Measurements from ENCODE around the gene LHFPL2.
"Not testable (repeated sequence)": the region's sequence is repeated elsewhere in the genome, so short reads cannot be mapped to it uniquely, and the experiment has no call there.

Gene LHFPL2

GRCh38 chr5:78666975-78667374 lies 18.4 kb upstream of the LHFPL2 start:
- not testable (repeated sequence) for H3K36me3 ChIP-seq (ENCODE audit: control insufficient read depth in 1 of 2, insufficient read depth in 2 of 2, low read length in 2 of 2)

GRCh38 chr5:78666041-78666444 lies 17.5 kb upstream of the LHFPL2 start:
- Histone ChIP-seq H3K9ac (ENCODE audit: low read depth in 1 of 2, low read length in 2 of 2) (no peak overlapping the region), H3K27ac (ENCODE audit: low read depth, low read length) (no peak overlapping the region), H3K4me1 (ENCODE audit: control insufficient read depth in 1 of 2, insufficient read depth in 2 of 2, low read length in 2 of 2) (peaks cover 2 to 4% of the 10 kb centered on the region in 2 donors), H3K9me3 (ENCODE audit: control insufficient read depth in 1 of 2, low read length in 2 of 2) (no peaks in the 10 kb centered on the region), H3K27me3 (ENCODE audit: control insufficient read depth in 1 of 2, insufficient read depth in 2 of 2, low read length in 2 of 2) (no peaks in the 10 kb centered on the region), H3K4me3 (ENCODE audit: low read depth in 1 of 2, low read length in 2 of 2) (no peak overlapping the region), H3K36me3 (ENCODE audit: control insufficient read depth in 1 of 2, insufficient read depth in 2 of 2, low read length in 2 of 2) (no peaks in the 10 kb centered on the region)

More at GRCh38 chr5:78666975-78667374, 18.4 kb upstream of the LHFPL2 start:
- not testable (repeated sequence) for H3K4me3 ChIP-seq (ENCODE audit: low read depth in 1 of 2, low read length in 2 of 2); H3K9ac ChIP-seq (ENCODE audit: low read depth in 1 of 2, low read length in 2 of 2); H3K9me3 ChIP-seq (ENCODE audit: control insufficient read depth in 1 of 2, low read length in 2 of 2); H3K4me1 ChIP-seq (ENCODE audit: control insufficient read depth in 1 of 2, insufficient read depth in 2 of 2, low read length in 2 of 2); H3K27me3 ChIP-seq (ENCODE audit: control insufficient read depth in 1 of 2, insufficient read depth in 2 of 2, low read length in 2 of 2); H3K27ac ChIP-seq (ENCODE audit: low read depth, low read length)

DNA sequence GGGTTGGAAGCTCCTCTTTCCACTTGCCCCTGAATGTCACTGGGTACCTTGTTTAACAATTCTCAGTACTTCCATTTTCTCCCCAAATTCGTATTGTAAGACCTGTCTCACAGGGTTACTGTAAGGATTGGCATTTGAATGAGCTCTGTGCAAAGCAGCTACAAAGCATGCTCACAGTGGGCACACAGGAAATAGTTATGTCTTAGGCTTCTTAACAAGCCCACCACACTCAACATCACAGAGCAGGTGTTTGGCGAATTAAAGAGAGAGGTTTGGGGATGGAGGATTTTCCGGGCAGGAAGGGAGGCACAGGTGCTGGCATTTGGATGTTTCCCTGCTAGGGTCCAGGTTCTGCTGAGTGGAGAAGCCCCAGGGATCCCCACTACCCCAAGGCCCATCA lies 17.0 kb upstream of the LHFPL2 start:
- Histone ChIP-seq H3K4me3 (ENCODE audit: low read depth in 1 of 2, low read length in 2 of 2) (no peak overlapping the region), H3K9me3 (ENCODE audit: control insufficient read depth in 1 of 2, low read length in 2 of 2) (no peaks in the 10 kb centered on the region), H3K36me3 (ENCODE audit: control insufficient read depth in 1 of 2, insufficient read depth in 2 of 2, low read length in 2 of 2) (no peaks in the 10 kb centered on the region), H3K27me3 (ENCODE audit: control insufficient read depth in 1 of 2, insufficient read depth in 2 of 2, low read length in 2 of 2) (no peaks in the 10 kb centered on the region), H3K9ac (ENCODE audit: low read depth in 1 of 2, low read length in 2 of 2) (no peak overlapping the region), H3K27ac (ENCODE audit: low read depth, low read length) (no peak overlapping the region), H3K4me1 (ENCODE audit: control insufficient read depth in 1 of 2, insufficient read depth in 2 of 2, low read length in 2 of 2) (no peaks in the 10 kb centered on the region)

DNA sequence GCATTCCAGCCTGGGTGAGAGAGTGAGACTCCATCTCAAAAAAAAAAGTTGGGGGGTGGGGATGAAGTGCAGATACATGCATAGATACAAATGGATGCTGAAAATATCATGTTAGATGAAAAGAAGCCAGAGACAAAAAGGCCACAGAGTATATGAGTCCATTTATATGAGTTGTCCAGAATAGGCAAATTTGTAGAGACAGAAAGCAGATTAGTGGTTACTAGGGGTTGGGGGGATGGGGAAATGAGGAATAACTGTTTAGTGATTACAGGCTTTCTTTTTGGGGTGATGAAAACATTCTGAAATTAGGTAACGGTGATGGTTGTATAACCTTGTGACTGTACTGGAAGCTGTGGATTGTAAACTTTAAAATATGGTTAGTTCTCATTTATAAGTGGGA lies 13.8 kb upstream of the LHFPL2 start:
- no peak overlapping the region for H3K9ac ChIP-seq (ENCODE audit: low read depth in 1 of 2, low read length in 2 of 2)
- H3K27ac ChIP-seq (ENCODE audit: low read depth, low read length), result no peak overlapping the region
- H3K4me3 ChIP-seq (ENCODE audit: low read depth in 1 of 2, low read length in 2 of 2), result no peak overlapping the region
- no peaks in the 10 kb centered on the region for H3K4me1 ChIP-seq (ENCODE audit: control insufficient read depth in 1 of 2, insufficient read depth in 2 of 2, low read length in 2 of 2)
- H3K27me3 ChIP-seq (ENCODE audit: control insufficient read depth in 1 of 2, insufficient read depth in 2 of 2, low read length in 2 of 2), result no peaks in the 10 kb centered on the region
- no peaks in the 10 kb centered on the region for H3K36me3 ChIP-seq (ENCODE audit: control insufficient read depth in 1 of 2, insufficient read depth in 2 of 2, low read length in 2 of 2)
- H3K9me3 ChIP-seq (ENCODE audit: control insufficient read depth in 1 of 2, low read length in 2 of 2), result no peaks in the 10 kb centered on the region

GRCh38 chr5:78661691-78662090 lies 13.1 kb upstream of the LHFPL2 start:
- Histone ChIP-seq H3K4me3 (ENCODE audit: low read depth in 1 of 2, low read length in 2 of 2) (no peak overlapping the region), H3K27me3 (ENCODE audit: control insufficient read depth in 1 of 2, insufficient read depth in 2 of 2, low read length in 2 of 2) (no peaks in the 10 kb centered on the region), H3K9me3 (ENCODE audit: control insufficient read depth in 1 of 2, low read length in 2 of 2) (no peaks in the 10 kb centered on the region), H3K9ac (ENCODE audit: low read depth in 1 of 2, low read length in 2 of 2) (no peak overlapping the region), H3K4me1 (ENCODE audit: control insufficient read depth in 1 of 2, insufficient read depth in 2 of 2, low read length in 2 of 2) (no peaks in the 10 kb centered on the region), H3K27ac (ENCODE audit: low read depth, low read length) (no peak overlapping the region), H3K36me3 (ENCODE audit: control insufficient read depth in 1 of 2, insufficient read depth in 2 of 2, low read length in 2 of 2) (no peaks in the 10 kb centered on the region)

GRCh38 chr5:78661044-78661443 lies 12.5 kb upstream of the LHFPL2 start:
- Histone ChIP-seq H3K36me3 (ENCODE audit: control insufficient read depth in 1 of 2, insufficient read depth in 2 of 2, low read length in 2 of 2) (no peaks in the 10 kb centered on the region), H3K9me3 (ENCODE audit: control insufficient read depth in 1 of 2, low read length in 2 of 2) (no peaks in the 10 kb centered on the region), H3K27me3 (ENCODE audit: control insufficient read depth in 1 of 2, insufficient read depth in 2 of 2, low read length in 2 of 2) (no peaks in the 10 kb centered on the region), H3K4me3 (ENCODE audit: low read depth in 1 of 2, low read length in 2 of 2) (no peak overlapping the region), H3K27ac (ENCODE audit: low read depth, low read length) (no peak overlapping the region), H3K4me1 (ENCODE audit: control insufficient read depth in 1 of 2, insufficient read depth in 2 of 2, low read length in 2 of 2) (no peaks in the 10 kb centered on the region), H3K9ac (ENCODE audit: low read depth in 1 of 2, low read length in 2 of 2) (no peak overlapping the region)

DNA sequence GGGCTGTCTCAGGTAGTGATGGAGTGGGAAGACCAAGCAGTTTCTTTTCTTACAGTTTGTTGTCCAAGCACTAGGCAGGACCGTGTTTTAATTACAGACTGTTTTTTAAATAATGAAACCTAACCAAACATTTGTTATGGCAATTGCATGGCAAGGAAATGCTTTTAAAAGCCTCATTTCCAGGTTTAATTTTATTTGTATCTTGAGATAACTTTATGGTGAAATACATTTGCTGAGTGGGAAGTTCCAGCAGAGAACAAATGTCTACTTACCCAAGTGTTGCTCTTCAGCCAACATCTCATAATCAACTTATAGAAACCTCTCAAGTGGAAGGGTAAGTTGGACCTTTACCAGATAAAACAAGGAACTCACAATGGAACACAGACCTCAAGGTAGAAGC lies 11.8 kb upstream of the LHFPL2 start:
- Histone ChIP-seq H3K9me3 (ENCODE audit: control insufficient read depth in 1 of 2, low read length in 2 of 2) (no peaks in the 10 kb centered on the region), H3K36me3 (ENCODE audit: control insufficient read depth in 1 of 2, insufficient read depth in 2 of 2, low read length in 2 of 2) (no peaks in the 10 kb centered on the region), H3K27ac (ENCODE audit: low read depth, low read length) (no peak overlapping the region), H3K4me3 (ENCODE audit: low read depth in 1 of 2, low read length in 2 of 2) (no peak overlapping the region), H3K9ac (ENCODE audit: low read depth in 1 of 2, low read length in 2 of 2) (no peak overlapping the region), H3K4me1 (ENCODE audit: control insufficient read depth in 1 of 2, insufficient read depth in 2 of 2, low read length in 2 of 2) (no peaks in the 10 kb centered on the region), H3K27me3 (ENCODE audit: control insufficient read depth in 1 of 2, insufficient read depth in 2 of 2, low read length in 2 of 2) (no peaks in the 10 kb centered on the region)

- Histone ChIP-seq H3K4me1 (ENCODE audit: control insufficient read depth in 1 of 2, insufficient read depth in 2 of 2, low read length in 2 of 2) (no peaks in the 10 kb centered on the region), H3K36me3 (ENCODE audit: control insufficient read depth in 1 of 2, insufficient read depth in 2 of 2, low read length in 2 of 2) (no peaks in the 10 kb centered on the region), H3K9ac (ENCODE audit: low read depth in 1 of 2, low read length in 2 of 2) (no peak overlapping the region), H3K9me3 (ENCODE audit: control insufficient read depth in 1 of 2, low read length in 2 of 2) (no peaks in the 10 kb centered on the region), H3K27ac (ENCODE audit: low read depth, low read length) (no peak overlapping the region), H3K27me3 (ENCODE audit: control insufficient read depth in 1 of 2, insufficient read depth in 2 of 2, low read length in 2 of 2) (no peaks in the 10 kb centered on the region), H3K4me3 (ENCODE audit: low read depth in 1 of 2, low read length in 2 of 2) (no peak overlapping the region)
Observed at GRCh38 chr5:78659714-78660113, 11.1 kb upstream of the LHFPL2 start.

DNA sequence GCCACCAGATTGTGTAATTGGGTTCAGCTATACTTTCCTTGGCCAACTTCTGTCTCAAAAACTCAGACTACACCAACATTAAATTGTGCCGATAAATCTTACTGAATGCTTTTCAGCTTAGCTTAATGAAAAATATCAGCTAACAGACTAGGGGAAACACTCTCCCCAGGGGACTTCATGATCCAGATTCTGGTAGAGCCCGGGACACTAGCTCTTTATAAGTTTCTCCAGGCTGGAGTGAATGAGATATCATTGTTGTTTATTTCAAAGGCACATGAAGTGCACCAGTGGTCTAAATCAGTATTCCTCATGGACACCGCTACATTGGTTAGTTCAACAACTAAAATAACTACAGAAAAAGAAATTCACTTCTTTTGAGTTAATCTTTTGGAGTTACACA lies 10.5 kb upstream of the LHFPL2 start:
- Histone ChIP-seq H3K36me3 (ENCODE audit: control insufficient read depth in 1 of 2, insufficient read depth in 2 of 2, low read length in 2 of 2) (no peaks in the 10 kb centered on the region), H3K9me3 (ENCODE audit: control insufficient read depth in 1 of 2, low read length in 2 of 2) (no peaks in the 10 kb centered on the region), H3K27ac (ENCODE audit: low read depth, low read length) (no peak overlapping the region), H3K4me1 (ENCODE audit: control insufficient read depth in 1 of 2, insufficient read depth in 2 of 2, low read length in 2 of 2) (no peaks in the 10 kb centered on the region), H3K9ac (ENCODE audit: low read depth in 1 of 2, low read length in 2 of 2) (no peak overlapping the region), H3K27me3 (ENCODE audit: control insufficient read depth in 1 of 2, insufficient read depth in 2 of 2, low read length in 2 of 2) (no peaks in the 10 kb centered on the region), H3K4me3 (ENCODE audit: low read depth in 1 of 2, low read length in 2 of 2) (no peak overlapping the region)

DNA sequence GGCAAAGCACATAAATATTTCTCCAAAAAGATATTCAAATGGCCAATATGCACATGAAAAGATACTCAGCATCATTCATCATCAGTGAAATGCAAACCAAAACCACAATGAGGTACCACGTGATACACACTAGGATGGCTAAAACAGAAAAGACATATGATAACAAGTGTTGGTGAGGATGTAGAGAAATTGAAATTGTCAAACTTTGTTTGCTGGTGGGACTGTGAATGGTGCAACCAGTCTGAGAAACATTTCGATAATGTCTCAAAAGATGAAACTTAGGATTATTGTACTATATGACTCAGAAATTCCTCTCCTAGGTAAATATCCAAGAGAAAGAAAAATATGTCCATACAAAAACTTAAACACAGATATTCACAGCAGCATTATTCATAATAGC lies 8.6 kb upstream of the LHFPL2 start:
- no peaks in the 10 kb centered on the region for H3K36me3 ChIP-seq (ENCODE audit: control insufficient read depth in 1 of 2, insufficient read depth in 2 of 2, low read length in 2 of 2)
- no peak overlapping the region for H3K27ac ChIP-seq (ENCODE audit: low read depth, low read length)
- H3K4me1 ChIP-seq (ENCODE audit: control insufficient read depth in 1 of 2, insufficient read depth in 2 of 2, low read length in 2 of 2), result peaks cover 0 to 5% of the 10 kb centered on the region in 2 donors
- no peaks in the 10 kb centered on the region for H3K27me3 ChIP-seq (ENCODE audit: control insufficient read depth in 1 of 2, insufficient read depth in 2 of 2, low read length in 2 of 2)
- H3K9me3 ChIP-seq (ENCODE audit: control insufficient read depth in 1 of 2, low read length in 2 of 2), result no peaks in the 10 kb centered on the region
- H3K4me3 ChIP-seq (ENCODE audit: low read depth in 1 of 2, low read length in 2 of 2), result no peak overlapping the region
- H3K9ac ChIP-seq (ENCODE audit: low read depth in 1 of 2, low read length in 2 of 2), result no peak overlapping the region

GRCh38 chr5:78655746-78656290 lies 7.2 kb upstream of the LHFPL2 start:
- no peak overlapping the region for H3K4me3 ChIP-seq (ENCODE audit: low read depth in 1 of 2, low read length in 2 of 2)
- no peak overlapping the region for H3K9ac ChIP-seq (ENCODE audit: low read depth in 1 of 2, low read length in 2 of 2)
- H3K36me3 ChIP-seq (ENCODE audit: control insufficient read depth in 1 of 2, insufficient read depth in 2 of 2, low read length in 2 of 2), result no peaks in the 10 kb centered on the region
- peaks cover 0 to 5% of the 10 kb centered on the region in 2 donors for H3K4me1 ChIP-seq (ENCODE audit: control insufficient read depth in 1 of 2, insufficient read depth in 2 of 2, low read length in 2 of 2)
- no peaks in the 10 kb centered on the region for H3K9me3 ChIP-seq (ENCODE audit: control insufficient read depth in 1 of 2, low read length in 2 of 2)
- no peak overlapping the region for H3K27ac ChIP-seq (ENCODE audit: low read depth, low read length)
- no peaks in the 10 kb centered on the region for H3K27me3 ChIP-seq (ENCODE audit: control insufficient read depth in 1 of 2, insufficient read depth in 2 of 2, low read length in 2 of 2)
